ENCODE data around the gene ZNF264.

DNA sequence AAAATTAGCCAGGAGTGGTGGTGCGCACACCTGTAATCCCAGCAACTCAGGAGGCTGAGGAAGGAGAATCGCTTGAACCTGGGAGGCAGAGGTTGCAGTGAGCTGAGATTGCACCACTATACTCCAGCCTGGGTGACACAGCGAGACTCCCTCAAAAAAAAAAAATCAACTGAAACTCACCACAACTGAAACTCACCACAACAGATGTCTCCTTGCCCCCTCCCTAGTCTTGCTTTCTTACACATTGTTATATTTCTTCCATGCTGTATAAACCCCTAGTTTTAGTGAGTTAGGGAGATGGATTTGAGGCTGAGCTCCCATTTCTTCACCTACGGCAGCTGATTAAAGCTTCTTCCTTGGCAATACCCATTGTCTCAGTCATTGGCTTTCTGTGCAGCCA lies 49.6 kb upstream of the ZNF264 start:
- TF ChIP-seq, protein P1, sequence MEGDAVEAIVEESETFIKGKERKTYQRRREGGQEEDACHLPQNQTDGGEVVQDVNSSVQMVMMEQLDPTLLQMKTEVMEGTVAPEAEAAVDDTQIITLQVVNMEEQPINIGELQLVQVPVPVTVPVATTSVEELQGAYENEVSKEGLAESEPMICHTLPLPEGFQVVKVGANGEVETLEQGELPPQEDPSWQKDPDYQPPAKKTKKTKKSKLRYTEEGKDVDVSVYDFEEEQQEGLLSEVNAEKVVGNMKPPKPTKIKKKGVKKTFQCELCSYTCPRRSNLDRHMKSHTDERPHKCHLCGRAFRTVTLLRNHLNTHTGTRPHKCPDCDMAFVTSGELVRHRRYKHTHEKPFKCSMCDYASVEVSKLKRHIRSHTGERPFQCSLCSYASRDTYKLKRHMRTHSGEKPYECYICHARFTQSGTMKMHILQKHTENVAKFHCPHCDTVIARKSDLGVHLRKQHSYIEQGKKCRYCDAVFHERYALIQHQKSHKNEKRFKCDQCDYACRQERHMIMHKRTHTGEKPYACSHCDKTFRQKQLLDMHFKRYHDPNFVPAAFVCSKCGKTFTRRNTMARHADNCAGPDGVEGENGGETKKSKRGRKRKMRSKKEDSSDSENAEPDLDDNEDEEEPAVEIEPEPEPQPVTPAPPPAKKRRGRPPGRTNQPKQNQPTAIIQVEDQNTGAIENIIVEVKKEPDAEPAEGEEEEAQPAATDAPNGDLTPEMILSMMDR (IDR thresholded peaks at IDR 0.05): no peak
- no peak for TF ChIP-seq POLR2A (IDR thresholded peaks at IDR 0.05)
- no peak for TF ChIP-seq POLR2AphosphoS5 (IDR thresholded peaks at IDR 0.05)
- TF ChIP-seq EP300 (IDR thresholded peaks at IDR 0.05): no peak

Data from suprapubic skin (tissue), 4 donors.